ENCODE results near the gene TAF11L13.
"Not testable (repeated sequence)": the region's sequence is repeated elsewhere in the genome, so short reads cannot be mapped to it uniquely, and the experiment has no call there.

DNA sequence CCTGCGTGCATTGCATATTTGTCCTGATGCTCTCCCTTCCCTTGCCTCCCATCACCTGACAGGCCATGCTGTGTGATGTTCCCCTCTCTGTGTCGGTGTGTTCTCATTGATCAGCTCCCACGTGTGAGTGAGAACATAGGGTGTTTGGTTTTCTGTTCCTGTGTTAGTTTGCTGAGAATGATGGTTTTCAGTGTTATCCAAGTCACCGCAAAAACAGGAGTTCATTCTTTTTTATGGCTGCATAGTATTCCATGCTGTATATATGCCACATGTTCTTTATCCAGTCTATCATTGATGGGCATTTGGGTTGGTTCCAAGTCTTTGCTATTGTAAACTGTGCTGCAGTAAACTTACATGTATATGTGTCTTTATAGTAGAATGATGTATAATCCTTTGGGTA is 24.4 kb upstream of the TAF11L13 start:
- TF ChIP-seq CTCF (IDR thresholded peaks at IDR 0.05); POLR2AphosphoS5 (IDR thresholded peaks at IDR 0.05); POLR2A (IDR thresholded peaks at IDR 0.05; ENCODE audit: low read depth); EP300 (IDR thresholded peaks at IDR 0.05): not testable (repeated sequence)

Data from esophagus muscularis mucosa (tissue), 4 donors.